ENCODE measurements around the gene BIRC5.

Gene BIRC5

GRCh38 chr17:78267253-78268073 is 53.4 kb downstream of the BIRC5 start:
- H3K36me3 ChIP-seq: no peaks in the 10 kb centered on the region
- peaks cover 0 to 49% of the 10 kb centered on the region in 2 donors for H3K27me3 ChIP-seq
- DNase-seq: no peak
- intact Hi-C loops (cut with DNase I; ENCODE audit: low total_unique reads): no loop called here
- H3K4me3 ChIP-seq: no peak overlapping the region
- H3K27ac ChIP-seq: no peak overlapping the region
- H3K9me3 ChIP-seq: no peaks in the 10 kb centered on the region
- TF ChIP-seq CTCF (IDR thresholded peaks at IDR 0.05): no peak
- H3K4me1 ChIP-seq: no peaks in the 10 kb centered on the region

- no peak for TF ChIP-seq CTCF (IDR thresholded peaks at IDR 0.05)
- DNase-seq: no peak
- no peak overlapping the region for H3K27ac ChIP-seq
- no peaks in the 10 kb centered on the region for H3K36me3 ChIP-seq
- no peak overlapping the region for H3K4me3 ChIP-seq
- H3K27me3 ChIP-seq: peaks cover 0 to 57% of the 10 kb centered on the region in 2 donors
- no peaks in the 10 kb centered on the region for H3K9me3 ChIP-seq
- H3K4me1 ChIP-seq: peaks cover 0 to 2% (median 0%) of the 10 kb centered on the region in 4 donors
- intact Hi-C loops (cut with DNase I; ENCODE audit: low total_unique reads): no loop called here
Observed at GRCh38 chr17:78268191-78268874, 54.3 kb downstream of the BIRC5 start.

GRCh38 chr17:78268951-78269905 is 55.2 kb downstream of the BIRC5 start:
- intact Hi-C loops (cut with DNase I; ENCODE audit: low total_unique reads): no loop called here
- Histone ChIP-seq H3K9me3 (no peaks in the 10 kb centered on the region), H3K36me3 (no peaks in the 10 kb centered on the region), H3K4me3 (no peak overlapping the region), H3K27me3 (peaks cover 0 to 66% of the 10 kb centered on the region in 2 donors), H3K4me1 (peaks cover 0 to 2% (median 0%) of the 10 kb centered on the region in 4 donors), H3K27ac (no peak overlapping the region)
- DNase-seq: no peak
- no peak for TF ChIP-seq CTCF (IDR thresholded peaks at IDR 0.05)

DNA sequence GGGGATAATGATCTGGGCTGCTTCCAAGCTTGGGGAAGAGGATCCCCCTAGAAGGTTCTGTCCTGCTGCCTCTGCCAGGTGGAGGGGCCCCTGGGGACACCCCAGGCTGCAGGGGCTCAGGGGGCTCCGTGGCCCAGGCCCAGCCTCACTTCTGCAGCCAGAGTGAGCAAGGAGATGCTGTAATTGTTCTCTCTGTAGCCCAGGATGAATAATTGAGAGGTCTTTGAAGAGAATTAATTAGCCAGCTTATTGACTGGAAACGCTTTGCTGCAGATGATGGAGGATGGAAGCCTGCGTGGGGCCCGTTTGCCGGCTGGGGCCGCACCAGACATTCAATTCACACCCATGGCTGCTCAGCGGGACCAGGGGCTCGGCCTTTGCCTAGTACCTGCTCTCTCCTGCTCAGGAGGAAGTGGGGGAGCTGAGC is 55.9 kb downstream of the BIRC5 start:
- Histone ChIP-seq H3K36me3 (no peaks in the 10 kb centered on the region), H3K27ac (no peak overlapping the region), H3K4me3 (no peak overlapping the region), H3K27me3 (peaks cover 0 to 66% of the 10 kb centered on the region in 2 donors), H3K9me3 (no peaks in the 10 kb centered on the region), H3K4me1 (peaks cover 0 to 2% (median 0%) of the 10 kb centered on the region in 4 donors)
- DNase-seq: no peak
- intact Hi-C loops (cut with DNase I; ENCODE audit: low total_unique reads): no loop called here
- no peak for TF ChIP-seq CTCF (IDR thresholded peaks at IDR 0.05)

GRCh38 chr17:78271419-78272170 is 57.5 kb downstream of the BIRC5 start:
- Histone ChIP-seq H3K27me3 (peaks cover 0 to 66% of the 10 kb centered on the region in 2 donors), H3K4me3 (no peak overlapping the region), H3K9me3 (no peaks in the 10 kb centered on the region), H3K36me3 (no peaks in the 10 kb centered on the region), H3K27ac (no peak overlapping the region), H3K4me1 (peaks cover 0 to 2% (median 0%) of the 10 kb centered on the region in 4 donors)
- DNase-seq: no peak
- TF ChIP-seq CTCF (IDR thresholded peaks at IDR 0.05): no peak
- intact Hi-C loops (cut with DNase I; ENCODE audit: low total_unique reads): no loop called here
